Measurements from ENCODE around the gene DNAJC18.

Gene DNAJC18

DNA sequence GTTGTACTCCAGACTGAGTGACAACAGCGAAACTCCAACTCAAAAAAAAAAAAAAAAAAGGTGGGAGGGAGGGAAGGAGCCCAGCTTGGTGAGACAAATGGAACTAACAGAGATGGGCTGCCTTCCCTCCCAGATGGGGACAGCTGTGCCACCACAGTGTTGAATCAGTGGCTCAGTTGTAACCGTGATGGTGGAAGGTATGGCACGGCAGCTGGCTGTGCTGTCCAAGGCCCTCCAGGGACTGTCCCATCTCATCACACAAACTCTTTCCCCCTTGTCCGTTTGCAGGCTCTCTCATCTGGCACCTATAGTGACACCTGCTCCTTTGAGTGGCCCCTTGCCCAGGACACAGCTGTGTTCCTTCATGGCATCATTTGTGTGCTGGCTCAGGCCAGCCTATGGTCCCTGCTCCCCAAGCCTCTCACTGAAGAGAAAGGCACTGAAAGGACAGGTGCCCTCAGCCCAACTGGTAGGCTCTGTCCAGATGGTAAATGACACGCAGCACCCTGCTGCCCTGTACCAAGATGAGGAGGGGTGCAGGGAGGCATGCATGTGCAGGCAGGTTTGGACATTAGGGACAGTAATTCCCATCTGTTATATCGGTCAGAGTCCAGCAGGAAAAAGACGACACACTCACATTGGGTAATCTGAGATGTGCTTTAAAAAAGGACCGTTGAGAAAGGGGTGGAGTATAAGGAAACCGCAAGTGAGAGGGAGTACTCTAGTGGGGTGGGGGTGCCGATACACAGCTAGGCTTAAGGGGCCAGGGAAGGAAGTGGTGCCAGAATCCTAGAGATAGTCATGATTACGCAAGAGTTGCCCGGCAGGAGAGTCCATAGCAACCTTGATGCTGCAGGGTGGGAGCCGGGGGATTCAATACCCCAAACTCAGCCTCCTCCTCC is 35.8 kb upstream of the DNAJC18 start:
- Histone ChIP-seq H3K9ac (ENCODE audit: low read length) (no peak overlapping the region), H3K4me3 (ENCODE audit: low read depth in 1 of 2, low read length in 2 of 2) (no peak overlapping the region), H3K9me3 (ENCODE audit: low read length) (no peaks in the 10 kb centered on the region), H3K27ac (ENCODE audit: low read depth, low read length) (no peak overlapping the region), H3K36me3 (ENCODE audit: insufficient read depth, low read length) (peaks cover 10% of the 10 kb centered on the region), H3K4me1 (ENCODE audit: insufficient read depth, low read length) (no peaks in the 10 kb centered on the region), H3K27me3 (ENCODE audit: control insufficient read depth in 1 of 2, insufficient read depth in 2 of 2, low read length in 2 of 2) (no peaks in the 10 kb centered on the region)

DNA sequence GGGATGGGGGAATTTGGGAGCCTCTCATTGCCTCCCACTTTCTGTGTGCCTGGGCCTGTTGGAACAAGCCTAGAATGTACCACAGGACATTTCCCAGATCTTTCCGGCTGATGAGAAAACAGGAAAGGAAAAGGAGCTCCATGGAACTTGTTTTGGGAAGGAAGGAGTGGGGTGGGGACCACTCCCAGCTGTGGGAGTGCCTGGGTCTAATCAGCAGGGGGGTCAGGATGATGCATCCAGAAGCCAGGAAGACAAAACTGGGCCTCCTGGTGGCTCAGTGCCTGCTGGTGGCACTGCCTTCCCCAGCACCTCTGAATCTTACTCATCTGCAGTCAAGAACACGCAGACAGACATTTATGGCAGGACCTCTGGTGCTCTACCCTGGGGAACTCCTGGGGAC is 34.2 kb upstream of the DNAJC18 start:
- Histone ChIP-seq H3K9ac (ENCODE audit: low read length) (no peak overlapping the region), H3K27me3 (ENCODE audit: control insufficient read depth in 1 of 2, insufficient read depth in 2 of 2, low read length in 2 of 2) (no peaks in the 10 kb centered on the region), H3K9me3 (ENCODE audit: low read length) (no peaks in the 10 kb centered on the region), H3K36me3 (ENCODE audit: insufficient read depth, low read length) (peaks cover 10% of the 10 kb centered on the region), H3K4me1 (ENCODE audit: insufficient read depth, low read length) (no peaks in the 10 kb centered on the region), H3K27ac (ENCODE audit: low read depth, low read length) (no peak overlapping the region), H3K4me3 (ENCODE audit: low read depth in 1 of 2, low read length in 2 of 2) (no peak overlapping the region)

DNA sequence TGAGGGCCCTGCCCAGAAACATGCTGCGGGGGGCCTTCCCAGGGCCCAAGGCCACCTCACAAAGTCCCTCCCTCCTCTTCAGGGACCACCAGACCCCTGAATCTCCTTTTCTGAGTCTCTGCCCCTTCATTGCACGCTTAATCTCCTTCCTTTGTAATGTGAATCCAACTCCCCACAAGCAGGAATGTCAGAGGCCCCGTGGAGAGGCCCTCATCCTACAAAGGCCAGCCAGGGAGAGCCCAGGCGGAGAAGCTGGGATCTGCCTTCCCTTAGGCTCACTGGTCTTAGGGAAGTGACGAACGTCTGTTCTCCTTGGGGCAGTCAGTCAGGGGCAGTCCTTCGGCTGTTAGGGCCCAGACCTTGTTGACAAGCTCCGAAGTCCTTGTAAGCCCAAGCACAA is 33.8 kb upstream of the DNAJC18 start:
- no peak overlapping the region for H3K9ac ChIP-seq (ENCODE audit: low read length)

DNA sequence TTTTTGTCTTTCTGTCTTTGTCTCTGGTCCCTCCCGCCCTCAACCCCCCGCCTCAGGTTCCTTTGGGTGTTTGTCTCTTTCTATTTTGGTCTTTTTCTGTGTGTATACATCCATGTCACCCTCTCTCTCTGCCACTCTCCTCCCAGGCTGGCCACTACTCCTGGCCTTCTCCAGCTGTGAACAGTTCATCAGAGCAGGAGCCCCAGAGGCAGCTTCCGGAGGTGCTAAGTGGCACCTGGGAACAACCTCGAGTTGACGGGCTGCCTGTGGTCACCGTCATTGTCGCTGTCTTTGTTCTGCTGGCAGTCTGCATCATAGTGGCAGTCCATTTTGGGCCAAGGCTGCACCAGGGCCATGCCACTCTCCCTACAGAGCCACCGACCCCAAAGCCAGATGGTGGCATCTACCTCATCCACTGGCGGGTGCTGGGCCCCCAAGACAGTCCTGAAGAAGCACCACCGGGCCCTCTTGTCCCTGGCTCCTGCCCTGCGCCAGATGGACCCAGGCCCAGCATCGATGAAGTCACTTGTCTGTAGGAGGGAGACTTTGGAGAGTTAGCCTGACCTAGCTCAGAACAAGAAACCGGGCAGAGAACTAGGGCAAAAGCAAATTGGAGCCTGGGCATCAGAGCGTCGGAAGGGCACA is 33.2 kb upstream of the DNAJC18 start:
- H3K4me1 ChIP-seq (ENCODE audit: insufficient read depth, low read length) = no peaks in the 10 kb centered on the region
- H3K4me3 ChIP-seq (ENCODE audit: low read depth in 1 of 2, low read length in 2 of 2) = no peak overlapping the region
- no peak overlapping the region for H3K9ac ChIP-seq (ENCODE audit: low read length)
- H3K27me3 ChIP-seq (ENCODE audit: control insufficient read depth in 1 of 2, insufficient read depth in 2 of 2, low read length in 2 of 2) = no peaks in the 10 kb centered on the region
- no peaks in the 10 kb centered on the region for H3K9me3 ChIP-seq (ENCODE audit: low read length)
- peaks cover under 1% of the 10 kb centered on the region for H3K36me3 ChIP-seq (ENCODE audit: insufficient read depth, low read length)
- no peak overlapping the region for H3K27ac ChIP-seq (ENCODE audit: low read depth, low read length)

More for the DNA sequence above, 33.8 kb upstream of the DNAJC18 start:
- Histone ChIP-seq H3K27ac (ENCODE audit: low read depth, low read length) (no peak overlapping the region), H3K36me3 (ENCODE audit: insufficient read depth, low read length) (peaks cover 7% of the 10 kb centered on the region), H3K4me1 (ENCODE audit: insufficient read depth, low read length) (no peaks in the 10 kb centered on the region), H3K4me3 (ENCODE audit: low read depth in 1 of 2, low read length in 2 of 2) (no peak overlapping the region), H3K27me3 (ENCODE audit: control insufficient read depth in 1 of 2, insufficient read depth in 2 of 2, low read length in 2 of 2) (no peaks in the 10 kb centered on the region), H3K9me3 (ENCODE audit: low read length) (no peaks in the 10 kb centered on the region)

DNA sequence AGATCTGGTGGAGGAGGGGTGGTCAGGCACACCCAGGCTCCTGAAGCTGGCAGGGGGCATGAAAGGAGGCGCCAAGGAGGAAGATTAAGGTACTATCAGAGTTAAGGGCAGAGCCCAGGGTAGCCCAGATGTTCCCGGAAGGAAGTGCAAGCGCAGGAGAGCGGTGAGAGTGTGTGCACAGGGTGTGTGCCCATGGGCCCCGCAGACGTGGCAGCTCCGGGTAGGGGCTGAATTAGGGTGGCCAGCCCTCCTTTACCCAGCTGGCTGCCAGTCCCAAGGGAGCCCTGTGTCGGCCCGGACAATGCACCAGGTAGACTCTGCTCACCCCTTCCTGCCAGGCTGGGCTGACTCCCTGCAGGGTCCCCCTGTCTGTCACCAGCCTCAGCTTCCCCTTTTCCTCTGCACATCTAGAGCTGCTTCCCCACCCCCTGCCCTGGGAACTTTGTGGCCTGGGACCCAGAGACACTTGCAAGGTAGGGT is 31.5 kb upstream of the DNAJC18 start, which contains the start of gene SMIM33:
Gene SMIM33 (plus strand): TSS at position 184 of the 480 bp plus-strand sequence. CDS start 118 bp downstream, at position 302.
- Histone ChIP-seq H3K4me1 (ENCODE audit: insufficient read depth, low read length) (no peaks in the 10 kb centered on the region), H3K36me3 (ENCODE audit: insufficient read depth, low read length) (no peaks in the 10 kb centered on the region), H3K9me3 (ENCODE audit: low read length) (no peaks in the 10 kb centered on the region), H3K4me3 (ENCODE audit: low read depth in 1 of 2, low read length in 2 of 2) (no peak within 1 kb of the TSS), H3K27me3 (ENCODE audit: control insufficient read depth in 1 of 2, insufficient read depth in 2 of 2, low read length in 2 of 2) (no peaks in the 10 kb centered on the region), H3K9ac (ENCODE audit: low read length) (no peak within 1 kb of the TSS), H3K27ac (ENCODE audit: low read depth, low read length) (no peak within 1 kb of the TSS)

DNA sequence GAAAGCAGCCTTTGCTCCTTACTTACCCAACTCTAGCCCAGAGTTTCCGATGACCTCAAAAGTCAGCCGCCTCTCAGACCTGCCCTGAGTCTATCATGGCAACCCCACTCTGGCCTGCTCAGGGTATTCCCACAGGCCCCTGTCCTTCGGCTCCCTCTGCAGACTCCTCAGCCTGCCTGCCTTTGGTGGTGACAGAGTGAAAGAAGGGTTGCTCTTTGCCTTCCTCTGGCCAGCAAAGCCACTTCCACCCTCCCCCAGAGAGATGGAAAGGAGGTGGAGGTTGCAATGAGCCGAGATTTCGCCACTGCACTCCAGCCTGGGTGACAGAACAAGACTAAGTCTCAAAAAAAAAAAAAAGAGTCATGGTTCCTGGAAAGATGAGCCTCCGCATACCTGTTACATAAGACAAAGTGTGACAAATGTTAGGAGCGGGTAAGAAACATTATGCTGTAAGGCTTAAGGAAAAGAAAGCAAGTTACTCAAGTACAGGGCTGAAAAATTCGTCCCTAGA is 29.2 kb upstream of the DNAJC18 start:
- Histone ChIP-seq H3K9me3 (ENCODE audit: low read length) (no peaks in the 10 kb centered on the region), H3K4me1 (ENCODE audit: insufficient read depth, low read length) (no peaks in the 10 kb centered on the region), H3K27me3 (ENCODE audit: control insufficient read depth in 1 of 2, insufficient read depth in 2 of 2, low read length in 2 of 2) (no peaks in the 10 kb centered on the region), H3K4me3 (ENCODE audit: low read depth in 1 of 2, low read length in 2 of 2) (no peak overlapping the region), H3K27ac (ENCODE audit: low read depth, low read length) (no peak overlapping the region), H3K9ac (ENCODE audit: low read length) (no peak overlapping the region), H3K36me3 (ENCODE audit: insufficient read depth, low read length) (no peaks in the 10 kb centered on the region)

DNA sequence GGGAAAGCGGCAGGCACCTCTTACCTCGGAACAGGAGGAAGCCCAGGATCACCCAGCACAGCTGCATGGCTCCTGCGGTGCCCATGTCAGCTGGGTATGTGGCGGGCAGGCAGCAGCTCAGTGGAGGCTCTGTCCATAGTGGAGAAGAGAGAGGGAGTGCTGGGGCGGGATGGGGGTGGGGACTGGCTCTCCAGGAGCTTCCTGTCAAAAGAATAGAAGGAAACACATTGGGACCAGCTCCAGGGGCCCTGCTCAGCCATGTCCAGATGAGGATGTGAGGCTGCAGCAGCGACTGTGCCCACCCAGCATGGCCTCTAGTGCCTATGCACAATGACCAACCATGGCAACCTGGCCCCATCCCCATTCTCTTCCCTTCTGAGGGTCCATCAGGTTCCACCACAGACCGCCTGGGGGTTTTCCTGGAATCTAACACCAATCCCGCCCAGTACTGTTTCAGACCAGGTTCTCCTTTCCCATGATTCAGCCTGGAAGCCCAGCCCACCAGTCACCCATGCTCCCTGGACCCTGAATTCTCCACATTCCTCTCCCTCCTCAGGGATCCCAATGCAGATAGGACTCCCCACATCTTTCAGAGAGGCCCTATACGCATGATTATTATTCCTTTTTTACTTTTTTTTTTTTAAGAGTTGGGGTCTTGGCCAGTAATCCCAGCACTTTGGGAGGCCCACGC is 23.4 kb upstream of the DNAJC18 start, which contains the start of gene ECSCR:
Gene ECSCR (minus strand): TSS at position 158 of the 691 bp plus-strand sequence. CDS start 73 bp downstream, at position 85.
- H3K4me1 ChIP-seq (ENCODE audit: insufficient read depth, low read length) = no peaks in the 10 kb centered on the region
- no peak within 1 kb of the TSS for H3K27ac ChIP-seq (ENCODE audit: low read depth, low read length)
- H3K9ac ChIP-seq (ENCODE audit: low read length) = no peak within 1 kb of the TSS
- no peaks in the 10 kb centered on the region for H3K9me3 ChIP-seq (ENCODE audit: low read length)
- H3K4me3 ChIP-seq (ENCODE audit: low read depth in 1 of 2, low read length in 2 of 2) = no peak within 1 kb of the TSS
- no peaks in the 10 kb centered on the region for H3K36me3 ChIP-seq (ENCODE audit: insufficient read depth, low read length)
- H3K27me3 ChIP-seq (ENCODE audit: control insufficient read depth in 1 of 2, insufficient read depth in 2 of 2, low read length in 2 of 2) = no peaks in the 10 kb centered on the region

DNA sequence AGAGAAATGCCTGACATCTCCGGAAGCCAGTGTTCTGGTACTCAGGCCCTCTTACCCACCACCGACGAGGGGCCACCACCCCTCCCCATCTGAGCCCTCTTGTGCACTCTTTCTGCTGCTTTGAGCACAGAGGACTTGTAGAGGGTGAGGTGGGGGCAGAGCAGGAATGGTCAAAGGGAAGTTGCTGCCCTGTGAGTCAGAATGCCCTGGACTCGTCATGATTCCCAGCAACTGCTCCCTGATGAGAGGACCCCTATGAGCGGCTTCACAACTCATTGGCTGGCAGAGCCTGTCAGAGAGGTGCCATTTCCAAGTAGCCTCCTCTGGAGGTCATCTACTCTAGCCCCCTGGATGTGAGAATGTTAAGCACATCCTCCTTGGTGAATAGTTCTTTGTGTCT is 22.4 kb upstream of the DNAJC18 start:
- H3K27ac ChIP-seq (ENCODE audit: low read depth, low read length) = no peak overlapping the region

DNA sequence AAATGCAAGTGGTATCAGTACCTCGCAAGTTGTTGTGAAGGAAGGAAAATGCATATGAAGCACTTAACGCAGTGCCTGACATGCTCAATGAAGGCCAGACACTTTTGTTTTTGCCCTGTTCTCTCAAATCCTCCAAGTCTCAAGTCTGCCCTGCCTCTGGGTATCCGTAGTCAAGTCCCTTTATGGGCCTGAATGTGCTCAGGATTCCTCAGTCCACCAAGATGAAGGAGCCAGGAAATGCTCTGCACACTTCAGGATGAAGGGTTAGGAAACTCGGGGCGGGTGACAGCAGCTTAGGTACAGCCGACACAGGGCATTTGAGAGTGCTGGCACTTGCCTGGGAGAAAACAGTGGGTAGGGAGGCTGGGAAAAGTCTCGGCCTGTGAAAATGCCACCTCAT is 21.9 kb upstream of the DNAJC18 start:
- H3K4me3 ChIP-seq (ENCODE audit: low read depth in 1 of 2, low read length in 2 of 2) = no peak overlapping the region
- H3K36me3 ChIP-seq (ENCODE audit: insufficient read depth, low read length) = no peaks in the 10 kb centered on the region
- H3K27me3 ChIP-seq (ENCODE audit: control insufficient read depth in 1 of 2, insufficient read depth in 2 of 2, low read length in 2 of 2) = no peaks in the 10 kb centered on the region
- no peak overlapping the region for H3K27ac ChIP-seq (ENCODE audit: low read depth, low read length)
- H3K4me1 ChIP-seq (ENCODE audit: insufficient read depth, low read length) = no peaks in the 10 kb centered on the region
- no peak overlapping the region for H3K9ac ChIP-seq (ENCODE audit: low read length)
- H3K9me3 ChIP-seq (ENCODE audit: low read length) = no peaks in the 10 kb centered on the region

More for the DNA sequence above, 22.4 kb upstream of the DNAJC18 start:
- Histone ChIP-seq H3K36me3 (ENCODE audit: insufficient read depth, low read length) (no peaks in the 10 kb centered on the region), H3K4me1 (ENCODE audit: insufficient read depth, low read length) (no peaks in the 10 kb centered on the region), H3K9ac (ENCODE audit: low read length) (no peak overlapping the region), H3K4me3 (ENCODE audit: low read depth in 1 of 2, low read length in 2 of 2) (no peak overlapping the region), H3K9me3 (ENCODE audit: low read length) (no peaks in the 10 kb centered on the region), H3K27me3 (ENCODE audit: control insufficient read depth in 1 of 2, insufficient read depth in 2 of 2, low read length in 2 of 2) (no peaks in the 10 kb centered on the region)

DNA sequence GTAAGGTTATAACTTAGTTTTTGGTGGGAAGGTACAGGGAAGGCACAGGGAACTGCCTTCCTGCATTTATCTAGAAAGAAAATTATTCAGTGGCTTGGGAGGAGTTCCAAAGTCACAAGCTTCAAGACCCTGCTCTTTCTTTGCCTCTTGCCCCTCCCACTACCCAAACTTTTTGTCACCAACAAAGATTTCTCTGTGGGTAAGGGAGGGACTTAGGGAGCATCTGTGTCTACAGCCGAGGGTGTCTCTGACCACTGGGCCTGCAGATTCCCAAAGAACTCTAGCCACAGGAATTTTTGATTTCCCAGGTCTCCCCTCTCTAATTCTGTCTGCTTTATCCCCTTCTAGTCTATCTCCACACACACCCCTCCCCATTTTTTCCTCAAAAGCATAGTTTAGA is 21.1 kb upstream of the DNAJC18 start:
- Histone ChIP-seq H3K27me3 (ENCODE audit: control insufficient read depth in 1 of 2, insufficient read depth in 2 of 2, low read length in 2 of 2) (no peaks in the 10 kb centered on the region), H3K9ac (ENCODE audit: low read length) (no peak overlapping the region), H3K9me3 (ENCODE audit: low read length) (no peaks in the 10 kb centered on the region), H3K4me1 (ENCODE audit: insufficient read depth, low read length) (no peaks in the 10 kb centered on the region), H3K27ac (ENCODE audit: low read depth, low read length) (no peak overlapping the region), H3K4me3 (ENCODE audit: low read depth in 1 of 2, low read length in 2 of 2) (no peak overlapping the region), H3K36me3 (ENCODE audit: insufficient read depth, low read length) (no peaks in the 10 kb centered on the region)

DNA sequence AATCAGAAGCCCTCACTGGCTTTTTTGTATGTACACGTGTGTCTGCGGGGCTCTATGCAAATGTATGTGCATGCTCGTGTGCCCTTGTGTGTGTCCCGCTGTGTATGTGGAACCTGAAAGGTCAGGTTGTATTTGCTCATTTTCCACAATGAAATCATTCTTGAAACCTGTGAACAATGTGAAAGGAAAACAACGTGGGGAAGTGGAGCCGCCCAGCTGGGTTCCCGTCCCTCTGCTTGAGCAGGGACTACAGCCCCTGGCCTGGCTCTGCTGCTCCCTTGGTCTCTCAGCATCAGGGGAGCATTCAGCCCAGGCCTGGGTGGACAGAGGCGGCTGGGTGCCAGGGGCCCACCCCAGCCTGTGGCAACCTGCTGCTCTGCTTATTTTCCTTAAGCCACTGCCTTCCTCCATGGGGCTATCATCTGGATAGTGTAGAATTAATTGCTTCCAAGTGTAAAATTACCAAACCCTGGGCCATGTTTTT is 20.2 kb upstream of the DNAJC18 start:
- no peaks in the 10 kb centered on the region for H3K9me3 ChIP-seq (ENCODE audit: low read length)
- no peak overlapping the region for H3K4me3 ChIP-seq (ENCODE audit: low read depth in 1 of 2, low read length in 2 of 2)
- no peaks in the 10 kb centered on the region for H3K27me3 ChIP-seq (ENCODE audit: control insufficient read depth in 1 of 2, insufficient read depth in 2 of 2, low read length in 2 of 2)
- no peak overlapping the region for H3K27ac ChIP-seq (ENCODE audit: low read depth, low read length)
- H3K36me3 ChIP-seq (ENCODE audit: insufficient read depth, low read length) = no peaks in the 10 kb centered on the region
- no peaks in the 10 kb centered on the region for H3K4me1 ChIP-seq (ENCODE audit: insufficient read depth, low read length)
- no peak overlapping the region for H3K9ac ChIP-seq (ENCODE audit: low read length)
